OCI-LY1 (cell line): ENCODE measurements around the gene MEIOB.

ENCODE experiments used
- EZH2 ChIP-seq: fragments of 200-600 bp; sonication (generic), shearing (Covaris generic); IDR thresholded peaks from 2 replicates; pipeline ENCODE4 v1.8.0; 2017; ENCODE audit warnings: borderline replicate concordance, mixed run types, mild to moderate bottlenecking, antibody characterized with exemption, low read length, moderate library complexity, mixed read lengths
- TF ChIP-seq, protein P1 (sequence below): fragments of 200-600 bp; sonication (generic), shearing (Covaris generic); IDR thresholded peaks from 2 replicates; pipeline ENCODE4 v1.5.1; 2017; ENCODE audit warnings: mild to moderate bottlenecking, antibody characterized with exemption, low read length, moderate library complexity, mixed read lengths

DNA sequence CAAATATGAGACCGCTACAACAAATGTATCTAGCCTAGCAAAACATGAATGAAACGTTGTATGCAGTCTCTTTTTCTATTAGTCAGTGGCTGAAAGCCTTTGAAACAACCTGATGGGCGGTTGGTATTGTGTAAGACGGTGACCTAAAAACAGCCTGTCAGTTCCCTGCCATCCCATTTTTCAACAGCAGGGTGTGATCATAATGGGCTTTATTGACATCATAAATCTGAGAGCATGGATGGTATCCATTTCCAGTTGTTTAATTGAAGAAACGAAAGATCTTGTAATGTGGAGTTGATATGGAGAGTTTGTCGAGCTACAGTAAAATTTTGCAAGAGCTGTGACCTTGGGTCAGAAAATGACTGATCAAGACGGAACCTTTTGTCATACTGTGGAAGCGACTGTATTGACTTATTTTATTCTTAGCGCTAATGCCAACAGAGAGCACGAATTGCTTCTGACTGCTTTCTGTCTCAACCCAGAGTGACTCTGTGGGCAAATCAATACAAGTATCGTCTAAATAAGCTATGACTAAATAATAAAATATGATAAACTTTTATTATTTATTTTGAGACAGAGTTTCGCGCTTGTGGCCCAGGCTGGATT, 12.3 kb upstream of the MEIOB start:
- TF ChIP-seq, protein P1, sequence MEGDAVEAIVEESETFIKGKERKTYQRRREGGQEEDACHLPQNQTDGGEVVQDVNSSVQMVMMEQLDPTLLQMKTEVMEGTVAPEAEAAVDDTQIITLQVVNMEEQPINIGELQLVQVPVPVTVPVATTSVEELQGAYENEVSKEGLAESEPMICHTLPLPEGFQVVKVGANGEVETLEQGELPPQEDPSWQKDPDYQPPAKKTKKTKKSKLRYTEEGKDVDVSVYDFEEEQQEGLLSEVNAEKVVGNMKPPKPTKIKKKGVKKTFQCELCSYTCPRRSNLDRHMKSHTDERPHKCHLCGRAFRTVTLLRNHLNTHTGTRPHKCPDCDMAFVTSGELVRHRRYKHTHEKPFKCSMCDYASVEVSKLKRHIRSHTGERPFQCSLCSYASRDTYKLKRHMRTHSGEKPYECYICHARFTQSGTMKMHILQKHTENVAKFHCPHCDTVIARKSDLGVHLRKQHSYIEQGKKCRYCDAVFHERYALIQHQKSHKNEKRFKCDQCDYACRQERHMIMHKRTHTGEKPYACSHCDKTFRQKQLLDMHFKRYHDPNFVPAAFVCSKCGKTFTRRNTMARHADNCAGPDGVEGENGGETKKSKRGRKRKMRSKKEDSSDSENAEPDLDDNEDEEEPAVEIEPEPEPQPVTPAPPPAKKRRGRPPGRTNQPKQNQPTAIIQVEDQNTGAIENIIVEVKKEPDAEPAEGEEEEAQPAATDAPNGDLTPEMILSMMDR = peak; percentile 25; the same call in 1 of the 2 replicates
- no peak for TF ChIP-seq EZH2
